GM19468 (cell line): ENCODE measurements around the gene OTX1.
"Not testable (repeated sequence)": the region's sequence is repeated elsewhere in the genome, so short reads cannot be mapped to it uniquely, and the experiment has no call there.

Source experiments
- ATAC-seq: cut with Tn5 transposase; IDR thresholded peaks from one replicate; pipeline ENCODE4 v1.9.1; 2021; ENCODE audit warnings: mild to moderate bottlenecking, moderate library complexity, moderate number of reproducible peaks; ENCODE audit not compliant: unreplicated experiment; ENCODE audit errors: extremely low read depth

Gene OTX1

GRCh38 chr2:63050334-63051041 is at the start of gene OTX1:
OTX1 (plus strand) TSS chr2:63050830; CDS start chr2:63052991, 2,161 bp downstream.
- ATAC-seq, result peak; percentile 73

- ATAC-seq, result no peak
These were observed 49.1 kb upstream of the OTX1 start for GRCh38 chr2:63001576-63001975.

GRCh38 chr2:63003351-63003750 is 47.3 kb upstream of the OTX1 start:
- ATAC-seq, result no peak

- no peak for ATAC-seq
These were observed 42.7 kb upstream of the OTX1 start for GRCh38 chr2:63007813-63008458.

GRCh38 chr2:63008838-63009237 is 41.8 kb upstream of the OTX1 start:
- no peak for ATAC-seq

- no peak for ATAC-seq
These were observed 41.1 kb upstream of the OTX1 start for GRCh38 chr2:63009490-63009889.

- ATAC-seq, result no peak
These were observed 38.1 kb upstream of the OTX1 start for GRCh38 chr2:63012541-63012940.

GRCh38 chr2:63013438-63013837 is 37.2 kb upstream of the OTX1 start:
- ATAC-seq, result no peak

GRCh38 chr2:63015389-63015788 is 35.2 kb upstream of the OTX1 start:
- no peak for ATAC-seq

GRCh38 chr2:63018439-63018838 is 32.2 kb upstream of the OTX1 start:
- ATAC-seq, result no peak

GRCh38 chr2:63019686-63020085 is 30.9 kb upstream of the OTX1 start:
- ATAC-seq, result not testable (repeated sequence)

GRCh38 chr2:63023444-63023843 is 27.2 kb upstream of the OTX1 start:
- no peak for ATAC-seq

- ATAC-seq, result no peak
These were observed 23.4 kb upstream of the OTX1 start for GRCh38 chr2:63027220-63027619.

GRCh38 chr2:63029058-63029457 is 21.6 kb upstream of the OTX1 start:
- no peak for ATAC-seq

- ATAC-seq, result no peak
These were observed 16.1 kb upstream of the OTX1 start for GRCh38 chr2:63034526-63034925.

- ATAC-seq, result no peak
These were observed 15.5 kb upstream of the OTX1 start for GRCh38 chr2:63035169-63035568.

- ATAC-seq, result no peak
These were observed 15.0 kb upstream of the OTX1 start for GRCh38 chr2:63035660-63036059.

GRCh38 chr2:63038034-63038433 is 12.6 kb upstream of the OTX1 start:
- ATAC-seq, result no peak

GRCh38 chr2:63040586-63040985 is 10.0 kb upstream of the OTX1 start:
- no peak for ATAC-seq

- no peak for ATAC-seq
These were observed 9.0 kb upstream of the OTX1 start for GRCh38 chr2:63041592-63041991.

GRCh38 chr2:63044362-63045327 is 6.0 kb upstream of the OTX1 start:
- no peak for ATAC-seq
